Measurements from ENCODE around the gene QARS1. TPM values are rescaled to one million over a fixed set of nuclear protein-coding genes. Genes with fewer than 3 reads are reported as not detected.

Gene QARS1
- polyA plus RNA-seq, 3 donors: 142 to 326 (median 142) TPM

- Histone ChIP-seq H2AFZ (ENCODE audit: insufficient read depth, low read depth, low read length, poor library complexity, severe bottlenecking) (peak overlapping the region; percentile 87), H3K79me2 (ENCODE audit: insufficient read depth, low read length) (peaks cover 27% of the 10 kb centered on the region), H3K36me3 (replicated peaks in 1 of 2; ENCODE audit: control insufficient read depth in 1 of 2, insufficient read depth in 2 of 2, low read length in 2 of 2) (peaks cover 41 to 43% of the 10 kb centered on the region in 2 donors), H3K4me3 (replicated peaks in 1 of 3; ENCODE audit: low read depth in 2 of 3, low read length in 3 of 3) (peak overlapping the region; percentile 73 to 97 (median 91)), H4K20me1 (ENCODE audit: insufficient read depth, low read length) (peaks cover 8% of the 10 kb centered on the region), H3K27ac (ENCODE audit: low read depth in 1 of 2, low read length in 2 of 2) (peak overlapping the region; percentile 93 to 95), H3K9me3 (replicated peaks in 1 of 2; ENCODE audit: control insufficient read depth in 1 of 2, insufficient read depth in 1 of 2, low read length in 2 of 2) (no peaks in the 10 kb centered on the region), H3K9ac (ENCODE audit: insufficient read depth, low read length, poor library complexity, severe bottlenecking) (peak overlapping the region; percentile 97), H3K27me3 (ENCODE audit: control insufficient read depth in 2 of 2, insufficient read depth in 2 of 2, low read length in 2 of 2) (no peaks in the 10 kb centered on the region), H3K4me1 (ENCODE audit: control insufficient read depth in 1 of 2, insufficient read depth in 2 of 2, low read length in 2 of 2) (peaks cover 16 to 23% of the 10 kb centered on the region in 2 donors), H3K4me2 (replicated peaks; ENCODE audit: extremely low read depth, low read length, poor library complexity, severe bottlenecking) (peak overlapping the region; percentile 87)
- Mint-ChIP-seq H3K27ac (peak overlapping the region; percentile 85 to 94 (median 92)), H3K36me3 (peaks cover 33 to 38% of the 10 kb centered on the region in 2 donors), H3K4me1 (peaks cover 11% of the 10 kb centered on the region), H3K27me3 (ENCODE audit: low read depth in 3 of 3) (no peaks in the 10 kb centered on the region), H3K9me3 (peaks cover 0 to 2% (median 0%) of the 10 kb centered on the region in 7 donors), H3K4me3 (peak overlapping the region; percentile 81 to 88)
- intact Hi-C loops (cut with micrococcal nuclease): no loop called here
- peak in 1 of 3 donors; percentile 13 for DNase-seq
- 0% methylated on average over 9 of the region's 9 CpGs for WGBS (ENCODE audit: insufficient coverage)
- no peak for TF ChIP-seq CTCF (IDR thresholded peaks at IDR 0.05)
These were observed 15.5 kb upstream of the QARS1 start for GRCh38 chr3:49120096-49120437.

- H3K27ac ChIP-seq (ENCODE audit: low read depth in 1 of 2, low read length in 2 of 2): peak overlapping the region in 1 of 2 donors; percentile 95
- peak overlapping the region; percentile 97 for H3K9ac ChIP-seq (ENCODE audit: insufficient read depth, low read length, poor library complexity, severe bottlenecking)
- H3K9me3 ChIP-seq (replicated peaks in 1 of 2; ENCODE audit: control insufficient read depth in 1 of 2, insufficient read depth in 1 of 2, low read length in 2 of 2): no peaks in the 10 kb centered on the region
- H2AFZ ChIP-seq (ENCODE audit: insufficient read depth, low read depth, low read length, poor library complexity, severe bottlenecking): no peak overlapping the region
- H3K4me1 ChIP-seq (ENCODE audit: control insufficient read depth in 1 of 2, insufficient read depth in 2 of 2, low read length in 2 of 2): peaks cover 16 to 23% of the 10 kb centered on the region in 2 donors
- Mint-ChIP-seq H3K9me3 (peaks cover 0 to 2% (median 0%) of the 10 kb centered on the region in 7 donors), H3K36me3 (peaks cover 39 to 44% of the 10 kb centered on the region in 2 donors), H3K4me1 (peaks cover 11% of the 10 kb centered on the region), H3K27me3 (ENCODE audit: low read depth in 3 of 3) (no peaks in the 10 kb centered on the region), H3K27ac (peak overlapping the region; percentile 85 to 94 (median 92)), H3K4me3 (peak overlapping the region; percentile 81 to 88)
- H3K79me2 ChIP-seq (ENCODE audit: insufficient read depth, low read length): peaks cover 27% of the 10 kb centered on the region
- H3K4me3 ChIP-seq (replicated peaks in 1 of 3; ENCODE audit: low read depth in 2 of 3, low read length in 3 of 3): peak overlapping the region in 1 of 3 experiments; percentile 91
- no peak for TF ChIP-seq CTCF (IDR thresholded peaks at IDR 0.05)
- peak overlapping the region; percentile 87 for H3K4me2 ChIP-seq (replicated peaks; ENCODE audit: extremely low read depth, low read length, poor library complexity, severe bottlenecking)
- peaks cover 47 to 50% of the 10 kb centered on the region in 2 donors for H3K36me3 ChIP-seq (replicated peaks in 1 of 2; ENCODE audit: control insufficient read depth in 1 of 2, insufficient read depth in 2 of 2, low read length in 2 of 2)
- peaks cover 8% of the 10 kb centered on the region for H4K20me1 ChIP-seq (ENCODE audit: insufficient read depth, low read length)
- 80% methylated on average over 1 of the region's 3 CpGs for WGBS (ENCODE audit: insufficient coverage)
- no peak for DNase-seq
- H3K27me3 ChIP-seq (ENCODE audit: control insufficient read depth in 2 of 2, insufficient read depth in 2 of 2, low read length in 2 of 2): no peaks in the 10 kb centered on the region
- intact Hi-C loops (cut with micrococcal nuclease): no loop called here
These were observed 14.9 kb upstream of the QARS1 start for GRCh38 chr3:49119439-49119838.

Data from CD14-positive monocyte (primary cell).